GM19372 (cell line): Measurements from ENCODE around the gene RHBG.

ENCODE experiments used
- ATAC-seq: cut with Tn5 transposase; IDR thresholded peaks from one replicate; pipeline ENCODE4 v1.9.1; 2021; ENCODE audit warnings: mild to moderate bottlenecking, low read depth, moderate library complexity; ENCODE audit not compliant: unreplicated experiment

Gene RHBG

DNA sequence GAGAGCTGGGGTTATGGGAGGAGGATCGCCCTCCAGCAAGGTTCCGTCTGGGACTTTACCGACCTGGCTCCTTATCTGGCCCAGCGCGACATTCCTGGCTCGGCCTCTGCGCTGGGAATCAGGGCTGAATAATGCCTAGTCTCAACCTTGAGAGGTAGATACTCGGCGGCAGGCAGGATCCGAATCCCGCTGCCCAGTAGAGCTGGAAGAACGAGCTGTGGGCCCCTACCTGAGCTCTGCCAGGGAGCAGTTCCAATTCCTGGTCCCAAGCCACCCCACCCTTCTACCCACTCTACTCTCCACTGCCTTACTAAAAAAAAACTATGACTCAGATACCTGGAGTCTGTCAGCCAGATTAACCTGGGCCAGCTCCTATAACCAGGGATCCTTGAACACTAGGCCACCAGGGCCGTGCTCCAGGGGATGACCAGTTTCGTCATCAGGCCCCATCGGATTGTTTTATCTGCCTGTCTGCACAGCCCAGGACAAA is 53.6 kb downstream of the RHBG start:
- ATAC-seq: no peak

DNA sequence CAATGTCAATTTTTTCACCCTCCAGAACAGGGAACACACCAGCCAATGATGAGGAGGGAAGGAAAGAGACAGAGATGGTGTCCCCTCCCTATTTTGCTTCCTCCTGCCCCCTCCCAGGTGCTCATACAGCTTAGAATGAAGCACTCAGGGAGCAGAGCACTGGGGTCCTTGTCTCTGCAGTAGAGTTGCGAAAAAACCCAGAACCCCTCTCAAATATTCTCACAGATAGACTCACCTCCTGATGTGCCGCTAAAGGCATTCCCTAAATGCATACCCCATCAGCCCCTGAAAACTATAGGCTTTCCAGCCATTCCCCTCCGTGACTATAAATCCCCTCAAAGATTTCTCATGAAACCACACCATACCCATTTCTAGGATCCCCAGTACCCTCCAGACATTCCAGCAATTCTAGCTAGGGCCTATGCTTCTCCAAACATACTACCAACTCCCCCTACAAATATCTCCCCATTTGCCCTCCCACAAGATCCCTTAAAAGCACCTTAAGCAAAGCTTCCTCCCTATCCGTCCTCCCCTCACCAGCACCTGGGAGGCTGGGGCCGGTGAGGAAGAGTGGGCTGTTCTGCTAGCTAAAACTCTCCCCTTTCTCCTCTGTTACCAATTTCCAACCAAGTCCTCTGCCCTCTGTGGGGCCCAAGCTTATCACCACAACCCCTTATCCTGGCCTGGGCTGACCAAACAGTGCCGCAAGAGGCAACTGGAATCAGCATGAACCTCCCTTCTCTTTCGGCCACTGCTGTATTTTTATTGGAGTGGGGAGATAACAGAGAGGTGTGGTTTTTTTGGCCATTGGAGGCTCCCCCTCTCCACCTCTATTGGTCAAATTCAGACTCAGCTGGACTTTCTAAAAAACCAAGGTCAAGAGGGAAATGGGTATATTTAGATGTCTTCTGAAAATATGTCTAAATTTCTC is 54.7 kb downstream of the RHBG start:
- no peak for ATAC-seq

DNA sequence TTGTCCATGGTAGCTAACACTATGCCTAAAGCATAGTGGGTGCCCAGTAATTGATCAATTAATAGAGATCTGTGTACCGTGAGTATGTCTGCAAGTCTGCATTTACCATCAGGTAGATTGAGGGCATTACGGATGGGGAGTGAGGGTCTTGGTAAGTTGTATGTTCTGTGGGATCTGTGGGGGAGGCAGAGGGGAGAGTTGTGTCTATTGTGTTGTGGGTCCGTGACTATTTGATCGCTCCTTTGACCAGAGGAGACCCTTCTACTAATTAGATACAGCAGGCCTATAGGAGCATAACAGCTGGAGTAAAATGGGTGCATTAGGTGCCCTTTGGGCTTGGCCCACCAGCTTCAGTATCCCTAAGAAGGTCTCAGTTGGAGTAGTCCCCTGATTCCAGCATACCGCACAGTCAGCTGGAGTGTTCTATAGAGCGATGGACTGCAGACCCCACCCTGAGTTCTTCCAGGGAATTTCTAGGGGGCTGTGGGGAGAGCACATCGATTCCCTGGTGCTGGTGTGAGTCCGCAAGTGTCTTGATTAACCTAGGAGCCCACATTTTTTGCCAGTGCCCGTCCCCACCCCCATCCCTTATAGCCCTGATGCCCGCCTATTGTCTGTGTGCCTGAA is 55.9 kb downstream of the RHBG start:
- ATAC-seq: no peak

DNA sequence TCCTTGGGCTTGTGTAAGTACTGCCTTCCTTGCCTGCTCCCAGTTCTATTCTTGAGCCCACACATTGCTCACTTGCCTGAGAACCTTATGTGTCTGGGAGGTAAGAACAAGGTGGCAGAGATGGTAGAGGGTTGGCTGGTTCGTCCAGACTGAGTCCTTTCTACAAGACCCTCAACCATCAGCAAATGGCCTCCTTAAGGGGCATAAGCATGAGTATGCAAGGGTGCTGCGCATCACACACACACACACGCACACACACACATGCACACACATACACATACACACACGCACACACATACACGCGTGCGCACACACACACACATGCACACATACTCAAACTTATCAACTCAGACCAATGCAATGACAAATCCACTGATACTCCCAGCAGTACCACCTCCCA is 56.9 kb downstream of the RHBG start:
- no peak for ATAC-seq

DNA sequence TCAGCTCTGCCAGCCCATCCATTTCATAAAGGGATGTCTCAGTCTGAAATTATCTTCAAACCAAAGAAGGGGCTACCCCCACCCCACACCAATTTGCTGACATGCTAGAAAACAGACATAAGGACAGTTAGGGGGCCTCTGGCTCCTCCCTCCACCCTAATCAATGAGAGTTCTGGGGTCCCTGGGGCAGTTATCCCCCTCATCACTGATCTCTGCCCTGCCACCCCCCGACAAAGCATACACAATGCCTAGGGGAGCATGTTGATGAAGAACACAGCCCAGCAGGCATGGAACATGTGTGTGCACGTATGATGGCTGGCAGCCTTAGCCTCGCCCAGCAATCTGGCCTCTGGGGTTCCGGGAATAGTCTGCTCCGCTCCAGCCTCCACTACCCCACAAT is 58.9 kb downstream of the RHBG start:
- ATAC-seq: no peak

DNA sequence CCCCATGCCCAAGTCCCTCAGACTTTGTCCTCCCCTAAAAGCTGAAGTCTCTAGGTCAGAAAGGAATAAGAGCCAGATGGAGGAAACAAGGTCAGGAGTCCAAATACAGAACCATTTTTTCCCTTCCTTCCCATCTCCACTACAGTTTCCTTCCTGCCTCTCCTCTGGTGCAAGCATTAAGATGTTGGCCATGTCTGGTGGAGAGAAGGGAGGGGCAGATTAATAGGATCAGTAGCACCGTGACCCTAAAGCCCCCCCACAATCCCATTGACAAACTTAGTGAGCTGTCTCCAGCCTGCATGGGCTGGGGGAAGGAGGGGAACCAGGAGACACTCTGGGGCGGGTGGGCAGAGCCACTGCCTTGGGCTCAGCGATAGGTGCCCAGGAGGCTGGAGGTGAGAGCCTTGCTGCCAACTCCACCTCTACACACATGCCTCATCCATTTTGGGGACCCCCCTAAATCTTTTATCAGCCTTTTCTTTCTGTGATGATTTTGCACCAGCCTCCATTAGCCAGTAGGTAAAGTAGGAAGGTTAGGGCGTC is 59.8 kb downstream of the RHBG start:
- no peak for ATAC-seq

DNA sequence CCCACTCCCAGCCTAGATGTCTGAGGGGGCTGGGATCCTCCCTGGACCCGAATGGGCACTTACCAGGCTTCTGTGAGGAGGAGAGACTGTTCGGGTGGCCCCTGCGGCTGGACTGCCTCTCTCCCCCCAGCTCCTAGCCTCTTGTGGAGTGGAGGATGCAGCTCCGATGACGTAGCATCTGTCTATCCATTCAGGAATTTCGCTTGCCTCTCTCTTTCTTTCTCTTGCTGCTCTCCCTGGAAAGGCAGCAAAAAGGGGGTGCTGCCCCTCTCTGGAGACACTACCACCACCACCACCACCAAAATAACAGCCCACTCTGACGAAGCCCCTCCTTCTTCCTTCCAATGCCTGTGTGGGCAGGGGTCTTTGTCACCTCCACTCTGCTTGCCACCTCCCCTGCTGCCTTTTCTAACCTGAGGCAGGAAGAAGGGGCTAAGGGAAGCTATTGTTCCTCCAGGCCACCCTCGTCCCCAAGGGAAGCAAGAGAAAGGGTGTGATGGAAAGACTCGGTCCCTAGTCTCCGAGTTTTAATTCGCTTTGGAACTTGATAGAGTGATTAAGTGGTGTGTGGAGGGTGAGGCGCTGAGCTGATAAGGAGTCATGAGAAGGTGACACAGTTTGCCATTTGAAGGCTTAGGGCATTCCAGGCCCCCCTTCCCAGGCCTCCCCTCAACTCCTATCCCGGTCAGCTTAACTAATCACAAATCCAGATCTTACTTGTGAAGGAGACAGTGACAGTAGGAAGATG is 60.5 kb downstream of the RHBG start:
- no peak for ATAC-seq

DNA sequence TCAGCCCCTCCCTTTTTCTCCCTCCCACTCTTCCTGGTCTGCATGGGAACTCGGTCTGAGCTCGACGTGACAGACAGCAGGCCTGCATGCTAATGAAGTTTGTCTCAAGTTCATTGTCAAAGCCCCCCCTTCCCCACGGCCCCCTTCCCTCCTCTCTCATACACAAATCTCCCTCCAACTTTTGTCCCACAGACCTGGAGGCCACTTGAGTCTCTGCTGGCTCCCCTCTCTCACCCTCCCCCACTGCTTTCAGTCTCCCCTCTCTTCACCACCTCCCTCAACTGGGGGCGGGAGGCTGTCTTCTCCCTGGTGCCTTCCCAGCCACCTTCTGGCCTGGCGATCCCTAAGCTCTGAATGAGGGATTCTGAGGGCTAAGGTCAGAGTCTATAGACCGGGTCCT is 61.3 kb downstream of the RHBG start:
- no peak for ATAC-seq

DNA sequence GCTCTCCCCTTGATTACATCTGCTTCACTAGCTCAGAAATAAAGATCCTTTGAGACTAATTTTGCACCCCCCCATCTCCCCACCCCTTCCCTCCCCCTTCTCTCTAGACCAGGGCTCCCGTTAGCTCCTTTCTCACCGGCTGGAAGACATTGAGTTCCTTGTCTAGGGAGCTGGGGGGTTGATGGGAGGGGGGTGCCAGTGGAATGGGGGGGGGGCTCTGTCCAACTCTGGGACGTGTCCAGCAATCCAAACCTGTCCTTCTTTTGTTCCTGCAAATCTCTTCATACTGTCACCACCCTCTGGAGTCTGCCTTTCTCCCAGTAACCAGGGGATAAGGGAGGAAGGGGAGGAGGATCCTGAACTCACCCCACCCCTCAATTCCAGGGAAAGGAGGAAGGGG is 61.9 kb downstream of the RHBG start:
- ATAC-seq: no peak

DNA sequence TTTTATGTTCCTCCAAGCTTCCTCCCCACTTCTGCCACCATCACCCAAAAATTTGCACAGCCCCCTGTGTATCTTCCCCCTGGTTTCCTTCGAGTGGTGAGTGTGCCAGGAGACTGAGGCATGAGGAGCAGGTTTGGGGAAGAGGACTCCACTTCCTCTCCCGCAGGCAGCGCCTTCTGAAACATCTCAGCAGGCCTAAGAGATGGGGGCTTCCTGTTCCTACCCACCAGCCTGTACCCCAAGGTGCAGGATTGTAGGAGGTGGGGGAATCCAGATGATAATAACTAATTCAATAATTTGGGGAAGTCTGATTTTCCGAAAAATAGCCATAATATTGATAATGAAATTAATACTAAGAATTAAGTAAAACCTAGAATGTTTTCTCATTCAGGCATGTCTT is 62.4 kb downstream of the RHBG start:
- ATAC-seq: no peak

DNA sequence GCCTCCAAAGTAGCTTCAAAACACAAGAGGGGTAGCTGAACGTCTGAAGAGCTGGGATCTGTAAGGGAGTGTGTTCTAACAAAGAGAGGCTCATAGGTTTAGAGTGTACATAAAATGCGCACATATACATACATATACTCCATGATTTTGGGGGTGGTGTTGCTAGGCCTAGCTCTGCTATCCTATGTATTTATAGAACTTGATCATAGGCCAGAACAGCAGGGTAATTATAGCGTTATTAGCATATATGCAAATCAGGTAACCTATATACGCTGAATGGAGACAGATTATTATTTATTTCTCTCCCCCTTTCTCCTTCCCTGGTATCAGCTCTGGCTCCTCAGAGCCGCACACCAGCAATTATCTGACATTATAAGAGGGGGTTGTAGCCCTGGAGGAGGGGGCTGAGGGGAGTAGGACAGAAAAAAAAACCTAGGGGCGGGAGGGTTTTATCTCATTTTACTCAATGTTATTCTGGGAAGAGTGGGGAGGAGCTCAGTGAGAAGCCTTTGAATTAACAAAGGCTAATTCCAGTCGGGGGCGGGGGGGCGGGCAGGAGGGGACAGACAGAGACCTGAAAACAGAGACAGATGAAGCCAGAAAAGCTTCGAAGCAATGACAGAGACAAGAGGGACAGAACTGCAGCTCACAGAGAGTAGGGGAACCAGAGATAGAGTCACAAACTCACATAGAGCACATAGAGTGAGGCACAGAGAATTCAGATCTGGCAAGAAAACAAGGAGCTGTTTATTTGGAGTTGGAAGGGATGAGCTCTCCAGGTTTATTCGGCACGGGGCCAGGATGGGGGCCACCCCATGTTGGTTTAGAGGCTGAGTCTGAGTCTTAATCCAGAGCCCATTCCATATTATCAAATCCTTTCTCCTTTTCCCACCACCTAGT is 63.0 kb downstream of the RHBG start:
- ATAC-seq: no peak

DNA sequence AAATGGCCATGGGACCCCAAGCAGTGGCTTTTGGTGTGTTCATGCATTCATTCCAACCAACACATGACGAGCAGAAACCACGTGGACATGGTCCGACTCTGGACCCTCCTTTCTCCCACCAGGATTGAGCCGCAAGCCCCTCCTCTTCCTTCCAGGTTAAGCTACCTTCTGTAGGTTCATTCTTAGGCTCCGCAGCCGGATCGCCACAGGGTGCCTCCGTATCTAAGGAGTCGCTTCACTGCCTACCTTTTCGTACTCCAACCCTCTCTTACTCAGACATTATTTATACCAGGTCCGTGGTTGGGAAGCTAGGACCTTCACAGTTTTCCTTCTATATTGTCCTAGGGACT is 63.6 kb downstream of the RHBG start:
- ATAC-seq: no peak

DNA sequence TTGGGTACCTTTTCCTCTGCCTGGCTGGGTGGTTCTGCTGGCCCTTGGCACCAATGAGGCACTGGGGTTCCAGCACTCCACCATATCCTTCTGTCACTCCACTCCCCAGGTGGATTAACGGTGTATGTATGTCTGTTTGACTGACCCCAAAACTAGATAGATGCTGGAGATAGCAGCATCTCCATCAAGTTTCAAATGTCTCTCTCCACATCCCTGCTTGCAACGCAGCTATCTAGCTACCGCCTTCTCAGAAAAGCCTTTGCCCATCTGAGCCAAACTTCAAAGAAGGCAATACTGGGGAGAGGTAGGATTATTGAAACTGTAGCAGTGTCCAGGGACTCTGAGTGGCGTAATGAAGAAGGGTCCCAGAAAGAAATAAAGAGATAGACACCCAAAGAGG is 64.0 kb downstream of the RHBG start:
- no peak for ATAC-seq

DNA sequence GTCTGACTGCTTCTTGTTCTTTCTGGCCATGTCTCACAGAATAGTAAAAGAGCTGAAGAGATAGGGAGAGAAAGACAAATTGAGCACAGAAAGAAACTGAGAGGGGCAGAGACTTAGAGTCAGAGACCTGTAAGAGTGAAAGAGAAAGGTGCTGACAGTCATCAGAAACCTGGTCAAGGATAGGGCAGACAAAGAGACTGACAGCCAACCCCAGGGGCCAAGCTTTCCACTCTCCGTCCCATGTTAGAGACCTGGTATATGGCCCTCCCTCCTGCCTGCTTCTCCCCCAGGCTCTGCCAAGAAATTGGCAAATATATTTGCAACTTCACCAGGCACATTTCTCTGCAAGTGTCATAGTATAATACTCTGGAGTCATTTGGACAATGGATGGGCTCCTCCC is 64.6 kb downstream of the RHBG start:
- ATAC-seq: no peak
